ENCODE data around the gene SLITRK5. TPM values are rescaled to one million over a fixed set of nuclear protein-coding genes. Genes with fewer than 3 reads are reported as not detected.

The SLITRK5 gene
- total and polyA plus RNA-seq, 9 donors = 0.10 to 1.8 (median 0.22) TPM

- peaks cover 2% of the 10 kb centered on the region for H3K27me3 ChIP-seq
- H3K4me3 ChIP-seq = no peak overlapping the region
- DNase-seq = no peak
- intact Hi-C loops (cut with DNase I) = no loop called here
- no peaks in the 10 kb centered on the region for H3K36me3 ChIP-seq
- no peak overlapping the region for H3K27ac ChIP-seq
- no peaks in the 10 kb centered on the region for H3K4me1 ChIP-seq (ENCODE audit: insufficient read depth)
- no peaks in the 10 kb centered on the region for H3K9me3 ChIP-seq
- 95 to 97% (median 96%) methylated on average over 1 of the region's 1 CpG for WGBS, 3 donors
- TF ChIP-seq POLR2A (IDR thresholded peaks at IDR 0.05) = no peak
- TF ChIP-seq CTCF (IDR thresholded peaks at IDR 0.05) = no peak
- no peak for TF ChIP-seq EP300 (IDR thresholded peaks at IDR 0.05)
These were observed 25.3 kb downstream of the SLITRK5 start for GRCh38 chr13:87696458-87696857.

GRCh38 chr13:87698268-87698667, 27.1 kb downstream of the SLITRK5 start:
- peaks cover under 1% of the 10 kb centered on the region for H3K27me3 ChIP-seq
- WGBS, 3 donors = 86 to 90% (median 89%) methylated on average over 2 of the region's 2 CpGs
- no peak overlapping the region for H3K27ac ChIP-seq
- intact Hi-C loops (cut with DNase I) = no loop called here
- H3K36me3 ChIP-seq = no peaks in the 10 kb centered on the region
- no peaks in the 10 kb centered on the region for H3K4me1 ChIP-seq (ENCODE audit: insufficient read depth)
- no peaks in the 10 kb centered on the region for H3K9me3 ChIP-seq
- no peak for DNase-seq
- H3K4me3 ChIP-seq = no peak overlapping the region
- TF ChIP-seq CTCF (IDR thresholded peaks at IDR 0.05) = no peak
- TF ChIP-seq EP300 (IDR thresholded peaks at IDR 0.05) = no peak

GRCh38 chr13:87709947-87710346, 38.8 kb downstream of the SLITRK5 start:
- intact Hi-C loops (cut with DNase I) = no loop called here
- H3K36me3 ChIP-seq = no peaks in the 10 kb centered on the region
- no peaks in the 10 kb centered on the region for H3K4me1 ChIP-seq (ENCODE audit: insufficient read depth)
- peaks cover 2% of the 10 kb centered on the region for H3K27me3 ChIP-seq
- DNase-seq = no peak
- H3K27ac ChIP-seq = no peak overlapping the region
- WGBS, 3 donors = 67 to 85% (median 84%) methylated on average over 1 of the region's 1 CpG
- H3K4me3 ChIP-seq = no peak overlapping the region
- no peaks in the 10 kb centered on the region for H3K9me3 ChIP-seq
- TF ChIP-seq CTCF (IDR thresholded peaks at IDR 0.05) (no peak), POLR2A (IDR thresholded peaks at IDR 0.05) (no peak), EP300 (IDR thresholded peaks at IDR 0.05) (no peak)

- WGBS, 3 donors = 58 to 76% (median 59%) methylated on average over 2 of the region's 2 CpGs
- no peak overlapping the region for H3K27ac ChIP-seq
- no peaks in the 10 kb centered on the region for H3K36me3 ChIP-seq
- DNase-seq = no peak
- H3K4me3 ChIP-seq = no peak overlapping the region
- H3K4me1 ChIP-seq (ENCODE audit: insufficient read depth) = no peaks in the 10 kb centered on the region
- TF ChIP-seq CTCF (IDR thresholded peaks at IDR 0.05) (no peak), POLR2A (IDR thresholded peaks at IDR 0.05) (no peak), EP300 (IDR thresholded peaks at IDR 0.05) (no peak)
- peaks cover 2% of the 10 kb centered on the region for H3K27me3 ChIP-seq
- H3K9me3 ChIP-seq = no peaks in the 10 kb centered on the region
- intact Hi-C loops (cut with DNase I) = no loop called here
These were observed 40.8 kb downstream of the SLITRK5 start for GRCh38 chr13:87712012-87712411.

All from ovary (tissue), 9 donors.